ENCODE results near the gene SDS. TPM values are rescaled to one million over a fixed set of nuclear protein-coding genes. Genes with fewer than 3 reads are reported as not detected.

SDS gene
- total and polyA plus RNA-seq, 2 of the 8 experiments (the other 6 are each of a cell fraction or from before 2014, with no cell fraction given) = 0.21 TPM; not detected in 1

DNA sequence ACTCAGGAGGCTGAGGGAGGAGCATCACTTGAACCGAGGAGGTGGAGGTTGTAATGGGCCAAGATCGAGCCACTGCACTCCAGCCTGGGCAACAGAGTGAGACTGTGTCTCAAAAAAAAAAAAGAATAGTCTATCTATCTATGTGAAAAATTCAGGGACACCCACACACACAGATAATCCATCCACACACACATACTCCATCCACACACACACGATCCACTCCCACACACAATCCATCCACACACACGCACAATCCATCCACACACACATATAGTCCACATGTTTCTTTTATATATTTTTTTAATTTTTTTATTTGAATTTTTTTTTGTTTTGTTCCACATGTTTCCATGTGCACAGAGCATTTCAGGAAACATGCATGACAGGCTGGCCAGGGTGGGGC is 3.3 kb downstream of the SDS start:
- no peak overlapping the region for H2BK12ac ChIP-seq (ENCODE audit: low read depth, low read length)
- H3K23me2 ChIP-seq (ENCODE audit: low read depth, low read length) = 0 out of 2 replicates have a peak, but pooled peaks cover 1% of the 10 kb centered on the region
- H3K14ac ChIP-seq (ENCODE audit: insufficient read length) = no peak overlapping the region
- 80 to 100% methylated on average over 1 to 3 of the region's 4 CpGs for WGBS, 2 experiments (ENCODE audit: extremely low coverage in 1 of 2, insufficient coverage in 1 of 2, insufficient read length in 1 of 2, insufficient replicate concordance in 2 of 2, low coverage in 1 of 2, low lambda C conversion rate in 2 of 2, missing lambda C conversion rate in 1 of 2)
- no peak overlapping the region for H3K4me3 ChIP-seq (ENCODE audit: extremely low read depth in 1 of 4, insufficient read depth in 2 of 4, low read depth in 3 of 4, low read length in 4 of 4)
- H2AFZ ChIP-seq (ENCODE audit: low read length) = no peak overlapping the region
- no peak overlapping the region for H2BK20ac ChIP-seq (ENCODE audit: low read length)
- no peak overlapping the region for H4K5ac ChIP-seq (ENCODE audit: insufficient read length, low read depth, low read length)
- H3K36me3 ChIP-seq (ENCODE audit: control insufficient read depth in 2 of 4, insufficient read depth in 4 of 4, low read length in 3 of 4) = no peaks in the 10 kb centered on the region
- no peak overlapping the region for H4K8ac ChIP-seq (ENCODE audit: extremely low read depth, insufficient read depth, low read length)
- peaks cover 0 to 7% (median 3%) of the 10 kb centered on the region in 4 experiments; a peak in 4 of 7 replicates for H3K4me1 ChIP-seq (replicated peaks in 1 of 4; ENCODE audit: control insufficient read depth in 3 of 4, insufficient read depth in 4 of 4, low read length in 3 of 4)
- no peak overlapping the region for H3K23ac ChIP-seq (ENCODE audit: insufficient read length)
- no peak overlapping the region for H3K27ac ChIP-seq (ENCODE audit: low read depth, low read length)
- no peak overlapping the region for H2BK5ac ChIP-seq (ENCODE audit: low read depth, low read length)
- FAIRE-seq (no peak), DNase-seq (ENCODE audit: low read depth in 1 of 2, low spot score in 2 of 2) (no peak)
- H3K27me3 ChIP-seq (replicated peaks in 1 of 4; ENCODE audit: control insufficient read depth in 3 of 4, extremely low read depth in 1 of 4, insufficient read depth in 3 of 4, low read length in 3 of 4) = no peaks in the 10 kb centered on the region
- H3K79me1 ChIP-seq (ENCODE audit: low read depth, low read length) = no peaks in the 10 kb centered on the region
- H3K56ac ChIP-seq (replicated peaks; ENCODE audit: insufficient read length, low read depth, low read length) = no peak overlapping the region
- H4K20me1 ChIP-seq (replicated peaks in 1 of 2; ENCODE audit: control insufficient read depth in 1 of 2, insufficient read depth in 2 of 2, low read length in 2 of 2) = peaks cover 0 to 1% of the 10 kb centered on the region in 2 experiments
- H3K9ac ChIP-seq (replicated peaks in 1 of 4; ENCODE audit: extremely low read depth in 1 of 4, low read depth in 3 of 4, low read length in 3 of 4) = no peak overlapping the region
- H2BK15ac ChIP-seq (ENCODE audit: low read length) = no peak overlapping the region
- H3K18ac ChIP-seq (ENCODE audit: extremely low read depth, low read length) = no peak overlapping the region
- ChIA-PET CTCF (ENCODE audit: partially characterized antibody) (interaction anchor here (0.6 to 1.4 kb wide), 3 partner anchors 15 to 25 kb away, joined by 3 to 7 read pairs (median 3); partner anchors contain the start of gene SDSL), POLR2A (ENCODE audit: partially characterized antibody) (no interaction called here)
- no peak overlapping the region for H3K4me2 ChIP-seq (ENCODE audit: insufficient read depth in 1 of 2, low read depth in 2 of 2, low read length in 2 of 2)
- no peaks in the 10 kb centered on the region for H3K79me2 ChIP-seq (ENCODE audit: control insufficient read depth in 1 of 2, insufficient read depth in 2 of 2, low read length in 2 of 2)
- H2BK120ac ChIP-seq (replicated peaks; ENCODE audit: low read depth, low read length) = no peak overlapping the region
- H4K91ac ChIP-seq (replicated peaks; ENCODE audit: insufficient read length, low read length) = no peak overlapping the region
- H2AK5ac ChIP-seq (ENCODE audit: low read depth, low read length) = no peak overlapping the region
- H3K9me3 ChIP-seq (ENCODE audit: insufficient read depth in 2 of 2, low read depth in 1 of 2, low read length in 1 of 2) = no peaks in the 10 kb centered on the region
- no peak overlapping the region for H3K4ac ChIP-seq (replicated peaks; ENCODE audit: insufficient read length, low read depth, low read length)
- TF ChIP-seq ZNF274 (IDR thresholded peaks at IDR 0.05; ENCODE audit: borderline replicate concordance, extremely low read depth, low read length) (no peak), KDM1A (IDR thresholded peaks at IDR 0.05; ENCODE audit: borderline replicate concordance, low read length) (no peak), YY1 (IDR thresholded peaks at IDR 0.05; ENCODE audit: low read depth, low read length) (no peak), CBX8 (IDR thresholded peaks at IDR 0.05; ENCODE audit: borderline replicate concordance, low read depth, low read length) (no peak), EGR1 (IDR thresholded peaks at IDR 0.05; ENCODE audit: borderline replicate concordance, low read depth, low read length) (no peak), PHF8 (conservative IDR thresholded peaks at IDR 0.05; ENCODE audit: low read depth, low read length) (no peak), POLR2AphosphoS5 (IDR thresholded peaks at IDR 0.05; ENCODE audit: low read depth, low read length) (no peak), GABPA (IDR thresholded peaks at IDR 0.05; ENCODE audit: borderline replicate concordance, insufficient read depth, low read length) (no peak), EP300 (IDR thresholded peaks at IDR 0.05; ENCODE audit: borderline replicate concordance in 1 of 2, low read depth in 2 of 2, low read length in 2 of 2) (no peak)
- TF ChIP-seq, protein P1, sequence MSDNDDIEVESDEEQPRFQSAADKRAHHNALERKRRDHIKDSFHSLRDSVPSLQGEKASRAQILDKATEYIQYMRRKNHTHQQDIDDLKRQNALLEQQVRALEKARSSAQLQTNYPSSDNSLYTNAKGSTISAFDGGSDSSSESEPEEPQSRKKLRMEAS (IDR thresholded peaks at IDR 0.05) = no peak
- TF ChIP-seq, protein P2, sequence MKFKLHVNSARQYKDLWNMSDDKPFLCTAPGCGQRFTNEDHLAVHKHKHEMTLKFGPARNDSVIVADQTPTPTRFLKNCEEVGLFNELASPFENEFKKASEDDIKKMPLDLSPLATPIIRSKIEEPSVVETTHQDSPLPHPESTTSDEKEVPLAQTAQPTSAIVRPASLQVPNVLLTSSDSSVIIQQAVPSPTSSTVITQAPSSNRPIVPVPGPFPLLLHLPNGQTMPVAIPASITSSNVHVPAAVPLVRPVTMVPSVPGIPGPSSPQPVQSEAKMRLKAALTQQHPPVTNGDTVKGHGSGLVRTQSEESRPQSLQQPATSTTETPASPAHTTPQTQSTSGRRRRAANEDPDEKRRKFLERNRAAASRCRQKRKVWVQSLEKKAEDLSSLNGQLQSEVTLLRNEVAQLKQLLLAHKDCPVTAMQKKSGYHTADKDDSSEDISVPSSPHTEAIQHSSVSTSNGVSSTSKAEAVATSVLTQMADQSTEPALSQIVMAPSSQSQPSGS (IDR thresholded peaks at IDR 0.05; ENCODE audit: low read length) = no peak
